Motor neuron (in vitro differentiated cells): Measurements from ENCODE around the gene TRABD2A. TPM values are rescaled to one million over a fixed set of nuclear protein-coding genes. Genes with fewer than 3 reads are reported as not detected.

ENCODE experiments used
- total RNA-seq, 8 experiments: library from RNA; unstranded; fragments of 300-600 nt; gene quantifications; 2 replicates each; pipeline versions ENCODE4 v1.2.3 to v1.2.4, GENCODE V29; 2022

Gene TRABD2A
- total RNA-seq, 8 experiments from 2014 or later: 0.65 to 5.4 (median 2.8) TPM

Other genes with a start within 250 kb of the TRABD2A start
- gene TMSB10, start 24.6 kb upstream of the TRABD2A start, total RNA-seq: 1,000 to 10,000 TPM in 7 of 8 experiments, 100 to 1,000 TPM in 1; 893 to 8,310 (median 6,733) TPM
- 10 to 100 TPM; 28.9 to 54.3 (median 34.3) TPM for gene KCMF1, start 90.1 kb upstream of the TRABD2A start, total RNA-seq